HG02852 (cell line): ENCODE measurements around the gene ARHGAP25.

Source experiments
- ATAC-seq: cut with Tn5 transposase; IDR thresholded peaks from one replicate; pipeline ENCODE4 v1.9.1; 2021; ENCODE audit warnings: mild to moderate bottlenecking, moderate library complexity; ENCODE audit not compliant: unreplicated experiment

ARHGAP25 gene

DNA sequence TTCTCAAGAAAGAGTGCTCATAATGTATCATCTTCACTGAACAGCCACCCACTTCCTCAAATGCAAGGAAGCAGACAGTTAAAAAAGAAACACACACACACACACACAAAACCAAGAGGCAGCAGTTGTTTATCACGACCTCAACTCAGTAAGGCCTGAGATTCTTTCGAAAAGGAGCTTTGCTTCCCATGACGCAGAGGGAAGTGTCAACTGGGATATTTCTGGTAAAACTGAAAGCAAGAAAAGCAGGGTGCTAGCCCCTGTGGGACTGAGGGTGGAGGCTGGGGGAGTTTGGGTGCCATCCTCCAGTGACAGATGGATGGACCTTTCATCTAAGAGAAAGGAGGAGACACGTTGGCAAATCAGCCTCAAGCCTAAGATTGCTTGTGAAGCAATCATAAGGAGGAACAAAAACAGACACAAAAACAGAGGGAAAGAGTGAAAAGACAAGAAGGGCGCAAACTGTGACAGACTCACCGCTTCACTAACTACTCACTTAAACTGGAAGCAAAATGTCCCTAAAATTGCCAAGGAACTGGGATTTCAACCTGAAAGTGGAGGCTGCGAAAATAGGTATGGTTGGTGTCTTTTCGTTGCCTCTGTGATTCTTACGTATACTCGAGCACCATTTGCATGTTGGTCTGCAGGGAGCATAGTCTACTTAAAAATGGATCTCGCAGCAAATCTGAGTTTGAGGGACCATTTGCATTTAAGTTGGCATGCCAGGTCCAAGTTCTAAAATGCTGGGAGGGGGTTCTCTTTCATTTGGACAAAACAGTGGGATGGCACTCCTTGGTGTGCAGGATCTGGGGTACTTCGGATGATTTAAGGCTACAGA is at the start of gene ARHGAP25:
Gene ARHGAP25, plus strand, starts transcription at position 124 of the 838 bp plus-strand sequence. Its CDS starts 389 bp downstream, at position 513.
- peak; percentile 61 for ATAC-seq

DNA sequence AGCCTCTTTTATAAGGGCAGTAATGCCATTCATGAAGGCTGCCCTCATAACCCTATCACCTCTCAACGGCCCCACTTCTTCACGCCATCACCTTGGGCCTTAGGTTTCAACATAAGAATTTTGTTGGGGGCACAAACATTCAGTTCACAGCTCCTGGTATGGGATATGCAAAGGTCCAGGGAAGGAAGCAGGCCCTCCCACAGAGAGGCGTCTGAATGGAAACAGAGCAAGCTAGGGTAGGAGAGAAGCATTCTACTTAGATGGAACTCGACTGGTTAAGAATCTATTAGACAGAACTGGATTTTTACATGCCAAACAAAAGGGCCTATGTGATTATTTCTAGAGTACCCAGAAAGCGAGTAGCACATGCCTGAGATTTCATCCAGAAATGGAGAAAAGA is 48.4 kb upstream of the ARHGAP25 start:
- no peak for ATAC-seq

DNA sequence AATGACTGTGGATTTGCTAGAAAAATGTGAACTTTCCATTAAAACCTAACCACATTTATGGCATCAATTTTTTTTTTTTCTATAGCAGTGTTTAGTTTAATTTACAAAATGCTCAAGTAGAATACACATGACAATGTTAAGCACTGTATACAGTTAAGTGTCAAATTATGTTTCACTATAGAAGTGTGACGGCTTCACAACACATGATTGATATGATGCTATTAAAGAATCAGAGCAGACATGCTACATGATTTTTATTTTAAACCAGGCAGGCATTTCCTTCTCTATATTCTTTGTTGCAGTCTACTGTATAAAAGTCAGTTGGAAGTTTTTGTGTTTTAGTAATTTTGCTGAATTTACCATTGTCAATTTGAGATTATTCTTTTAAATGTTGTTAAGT is 47.6 kb upstream of the ARHGAP25 start:
- ATAC-seq: no peak

DNA sequence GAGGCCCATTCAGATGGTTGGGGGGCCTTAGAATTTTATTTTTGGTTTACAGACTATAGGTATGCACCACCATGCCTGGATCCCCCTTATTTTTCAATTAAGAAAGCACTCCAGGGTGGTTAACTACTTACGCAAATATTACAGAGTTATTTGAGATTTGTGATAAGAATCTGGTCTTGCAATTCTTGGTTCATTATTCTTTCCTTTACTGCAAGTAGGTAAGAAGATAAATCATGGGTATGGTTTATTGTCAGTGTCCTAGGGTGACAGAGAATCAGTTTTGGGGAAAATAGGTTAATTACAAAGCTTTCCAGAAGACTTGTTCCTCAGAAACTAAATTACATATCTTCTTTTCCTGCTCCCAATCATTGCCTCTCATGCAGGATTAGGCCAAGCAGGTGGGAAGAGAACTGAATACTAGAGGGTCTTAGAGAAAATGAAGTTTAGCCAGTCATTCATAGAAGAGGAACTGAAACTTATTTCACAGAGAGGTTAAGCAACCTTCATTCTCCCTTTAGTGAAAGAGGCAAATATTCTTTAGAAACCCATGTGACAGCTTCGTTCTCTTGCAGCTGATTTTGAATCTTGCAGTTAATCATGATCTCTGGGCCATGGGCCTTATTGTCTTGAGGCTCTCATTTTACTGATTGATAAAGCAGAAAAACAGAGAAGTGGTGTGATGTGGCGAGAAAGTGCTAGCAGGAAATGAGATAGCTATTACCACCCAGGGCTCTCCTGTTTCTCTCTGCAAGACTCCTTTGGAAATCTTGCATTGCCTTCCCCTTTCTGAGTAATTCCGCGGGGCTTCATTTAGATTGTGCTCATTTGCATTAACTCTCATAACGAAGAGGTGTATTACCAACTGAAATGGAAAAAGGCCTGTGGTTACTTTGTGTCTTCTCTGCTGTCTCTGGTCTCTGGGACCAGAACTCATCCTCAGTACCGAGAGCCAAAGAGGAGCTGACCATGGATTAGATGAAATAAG is 44.8 kb upstream of the ARHGAP25 start:
- ATAC-seq: peak; percentile 91

- ATAC-seq: no peak
These were observed 43.8 kb upstream of the ARHGAP25 start for GRCh38 chr2:68690851-68691250.

DNA sequence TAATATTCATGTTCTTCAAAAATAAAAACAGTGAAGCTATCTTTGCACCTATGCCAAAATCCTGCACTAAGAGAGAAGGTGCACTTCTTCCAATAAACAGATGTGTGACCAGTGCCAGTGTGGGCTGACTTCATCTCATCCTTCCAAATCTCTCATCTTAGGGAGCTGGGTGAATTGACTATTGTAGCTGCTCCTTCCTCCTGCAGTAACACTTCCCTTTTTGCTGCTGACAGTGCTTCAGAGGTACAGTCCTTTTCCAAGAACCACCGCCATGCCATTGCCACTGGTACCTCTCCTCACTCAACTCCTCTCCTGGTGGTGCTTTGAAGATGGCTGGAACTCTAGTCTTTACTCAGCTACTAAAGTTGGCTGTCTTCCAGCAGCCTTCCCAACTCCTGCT is 42.1 kb upstream of the ARHGAP25 start:
- no peak for ATAC-seq

DNA sequence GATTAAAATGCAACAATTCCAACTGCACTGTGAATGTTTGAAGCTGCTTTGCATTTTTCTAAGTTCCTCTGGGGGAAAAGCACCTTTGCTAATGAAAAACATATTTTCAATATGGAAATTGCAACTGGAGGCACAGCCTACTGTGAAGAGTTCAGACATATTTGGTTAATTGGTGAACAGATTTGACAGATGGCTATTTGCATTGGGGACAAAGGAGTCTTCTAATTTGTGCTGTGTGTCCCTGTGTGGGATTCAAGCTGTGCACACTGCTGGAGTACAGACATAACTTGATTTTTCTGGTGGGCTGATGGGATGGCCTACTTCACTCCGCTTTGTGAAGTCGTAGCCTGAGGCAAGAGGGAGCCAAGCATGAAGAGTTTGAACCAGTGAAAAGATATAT is 40.7 kb upstream of the ARHGAP25 start:
- no peak for ATAC-seq

GRCh38 chr2:68695971-68696370 is 38.6 kb upstream of the ARHGAP25 start:
- ATAC-seq: no peak

DNA sequence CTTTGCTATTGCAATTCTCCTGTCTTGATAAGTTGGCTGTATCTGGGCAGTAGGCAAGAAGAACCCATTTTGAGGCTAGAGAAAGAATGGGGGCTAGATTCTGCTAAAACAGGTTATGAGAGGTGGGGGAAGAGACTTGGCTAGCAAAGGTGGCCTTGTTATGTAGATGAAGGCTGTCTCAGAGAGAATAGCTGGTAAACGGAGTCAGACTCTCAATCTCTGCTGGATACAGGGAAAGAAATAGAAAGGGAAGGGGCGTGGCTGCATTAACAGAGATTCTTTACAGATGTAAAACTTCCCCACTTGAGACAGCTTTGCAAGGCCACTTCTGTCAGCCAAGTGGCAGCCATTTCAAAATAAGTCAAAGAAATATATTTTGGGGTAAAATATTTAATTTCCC is 38.1 kb upstream of the ARHGAP25 start:
- ATAC-seq: no peak

GRCh38 chr2:68698567-68699377 is 35.8 kb upstream of the ARHGAP25 start:
- no peak for ATAC-seq

- no peak for ATAC-seq
These were observed 34.1 kb upstream of the ARHGAP25 start for GRCh38 chr2:68700560-68700959.

DNA sequence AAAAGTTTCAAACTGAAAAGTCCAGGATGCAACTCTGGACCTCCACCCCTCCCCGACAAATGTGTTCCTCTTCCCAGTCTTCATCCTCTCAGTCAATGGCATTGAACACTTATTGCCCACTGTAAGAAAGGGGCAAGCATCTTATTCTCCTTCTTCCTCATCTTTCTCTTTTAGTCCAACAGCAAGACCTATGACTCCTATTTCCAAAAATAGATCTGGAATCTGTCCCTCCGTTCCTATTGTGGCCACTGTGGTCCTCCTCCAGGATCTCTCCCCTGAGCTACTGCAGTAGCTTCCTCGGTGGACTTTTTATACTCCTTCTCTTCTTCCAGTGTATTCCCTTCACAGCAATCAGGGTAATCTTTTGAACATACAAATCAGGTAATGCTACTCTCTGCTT is 28.0 kb upstream of the ARHGAP25 start:
- no peak for ATAC-seq

DNA sequence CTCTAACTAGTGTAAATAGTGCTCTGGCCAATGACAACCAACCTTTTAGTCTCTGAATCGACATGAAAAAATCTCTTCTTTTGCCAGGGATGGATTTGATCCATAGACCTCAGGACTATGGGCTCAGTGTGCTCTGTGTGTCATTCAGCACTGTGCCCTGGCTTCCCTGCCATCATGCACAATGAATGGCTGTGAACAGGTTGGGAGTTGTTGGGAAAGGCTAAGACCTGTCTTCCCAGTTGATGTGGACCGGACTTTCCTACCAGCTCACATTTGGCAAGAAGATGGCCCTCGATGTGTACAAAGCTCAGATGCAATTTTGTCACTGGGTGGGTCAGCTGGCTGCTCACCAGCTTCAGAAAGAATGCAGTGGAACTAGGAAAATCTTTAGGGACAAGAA is 26.0 kb upstream of the ARHGAP25 start:
- no peak for ATAC-seq

DNA sequence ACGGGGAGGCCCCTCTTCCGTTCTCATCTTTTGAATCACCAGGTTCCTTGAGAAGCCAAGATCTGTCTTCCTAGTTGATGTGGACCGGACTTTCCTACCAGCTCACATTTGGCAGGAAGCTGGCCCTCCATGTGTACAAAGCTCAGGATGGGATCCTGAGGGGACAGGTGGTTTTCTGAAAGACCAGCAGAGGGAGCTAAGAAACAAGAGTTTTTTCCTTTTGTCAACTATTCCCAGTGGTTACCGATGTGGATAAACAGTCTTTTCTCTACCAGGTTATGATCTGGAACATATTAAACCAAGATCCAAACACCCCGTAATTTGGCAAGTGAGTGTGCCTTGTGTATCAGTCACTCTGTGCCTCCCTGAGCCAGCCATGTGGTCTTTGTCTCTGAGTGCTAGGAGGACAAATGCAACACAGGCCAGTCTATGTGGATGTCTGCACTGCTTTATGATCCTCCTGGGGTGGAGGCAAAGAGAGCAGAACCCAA is 25.1 kb upstream of the ARHGAP25 start:
- no peak for ATAC-seq

DNA sequence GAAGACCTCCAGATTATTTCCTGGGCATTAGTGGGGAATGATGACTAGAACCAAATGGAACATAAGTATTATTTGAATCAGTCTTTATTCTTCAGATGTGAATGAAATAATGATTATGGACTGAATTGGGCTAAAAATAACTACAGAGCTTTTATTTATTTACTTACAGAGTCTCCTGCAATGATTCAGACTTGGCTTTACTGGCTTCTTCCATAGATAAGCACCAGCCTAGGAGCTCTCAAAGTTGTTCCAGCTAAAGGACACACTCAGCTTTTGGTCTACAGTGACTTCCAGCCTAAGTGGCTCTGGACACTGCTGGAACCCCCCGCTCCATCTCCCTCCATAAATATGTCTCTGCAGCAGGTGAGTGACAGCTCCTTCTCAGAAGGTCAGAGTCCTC is 24.3 kb upstream of the ARHGAP25 start:
- no peak for ATAC-seq

DNA sequence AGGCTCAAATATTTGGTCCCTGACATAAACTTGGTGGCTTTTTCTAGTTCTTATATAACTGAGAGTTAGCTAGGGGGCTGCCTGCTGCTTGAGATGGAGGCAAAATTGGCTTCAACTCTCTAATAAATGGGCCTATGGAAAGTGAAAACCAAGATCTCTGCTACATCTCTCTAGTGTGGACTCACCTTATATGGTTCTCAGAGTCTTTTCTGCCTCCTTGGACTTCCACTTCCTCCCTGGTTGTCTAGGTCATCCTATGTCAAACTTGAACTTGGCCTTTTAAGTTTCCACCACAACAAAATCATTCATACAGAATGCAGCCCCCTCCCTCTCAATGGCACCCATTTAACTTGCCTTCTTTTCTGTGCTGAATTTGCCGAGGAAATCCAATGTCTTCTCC is 23.9 kb upstream of the ARHGAP25 start:
- ATAC-seq: peak; percentile 41

DNA sequence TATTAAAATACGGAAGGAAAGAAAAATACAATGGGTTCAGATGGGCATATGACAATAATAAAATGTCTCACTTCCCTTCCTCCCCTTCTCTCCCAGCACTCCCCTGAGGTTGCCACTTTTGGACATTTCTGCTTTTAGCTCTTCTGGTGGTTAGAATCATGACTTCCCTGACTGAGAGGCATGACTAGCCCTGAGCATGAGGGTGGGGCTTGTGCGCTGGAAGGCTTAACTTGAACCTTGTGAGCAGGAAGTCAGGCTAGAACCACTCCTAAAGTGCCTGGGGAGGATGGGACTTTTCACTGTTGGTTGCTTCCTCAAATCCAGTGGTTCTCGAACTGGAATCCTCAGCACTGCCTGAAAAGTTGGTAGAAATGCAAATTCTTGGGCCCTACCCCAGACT is 19.7 kb upstream of the ARHGAP25 start:
- peak; percentile 71 for ATAC-seq

DNA sequence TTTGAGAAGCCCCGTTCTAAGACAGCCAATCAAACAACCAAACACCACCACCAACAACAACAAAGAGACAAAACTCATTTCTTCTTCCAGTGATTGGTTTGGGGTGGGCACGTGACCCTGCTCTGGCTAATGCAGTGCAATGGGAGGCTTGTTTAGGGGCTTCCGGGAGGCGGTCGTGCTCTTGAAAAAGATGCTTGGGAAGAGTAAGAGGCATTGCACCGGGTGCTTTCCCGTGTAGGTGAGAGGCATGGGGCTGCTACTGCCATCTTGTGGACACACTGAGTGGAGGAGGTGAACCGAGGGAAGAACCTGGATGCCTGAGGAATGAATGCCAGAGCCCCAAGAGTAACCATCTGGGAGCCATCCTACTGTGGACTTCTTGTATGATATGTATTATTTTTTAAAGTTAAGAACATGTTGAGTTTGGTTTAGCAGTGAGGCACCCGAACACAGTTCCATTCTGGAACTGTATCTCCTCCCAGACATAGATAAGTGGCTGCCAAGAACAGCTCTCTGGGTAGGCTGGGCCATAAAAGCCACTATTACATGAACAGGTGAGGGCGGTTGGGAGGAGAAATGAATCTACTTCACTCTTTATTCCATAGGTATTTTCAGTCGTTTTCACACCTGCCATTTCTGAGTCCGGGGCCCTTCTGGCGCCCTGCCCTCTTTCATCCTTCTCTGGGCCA is 19.1 kb upstream of the ARHGAP25 start:
- ATAC-seq: peak; percentile 40

DNA sequence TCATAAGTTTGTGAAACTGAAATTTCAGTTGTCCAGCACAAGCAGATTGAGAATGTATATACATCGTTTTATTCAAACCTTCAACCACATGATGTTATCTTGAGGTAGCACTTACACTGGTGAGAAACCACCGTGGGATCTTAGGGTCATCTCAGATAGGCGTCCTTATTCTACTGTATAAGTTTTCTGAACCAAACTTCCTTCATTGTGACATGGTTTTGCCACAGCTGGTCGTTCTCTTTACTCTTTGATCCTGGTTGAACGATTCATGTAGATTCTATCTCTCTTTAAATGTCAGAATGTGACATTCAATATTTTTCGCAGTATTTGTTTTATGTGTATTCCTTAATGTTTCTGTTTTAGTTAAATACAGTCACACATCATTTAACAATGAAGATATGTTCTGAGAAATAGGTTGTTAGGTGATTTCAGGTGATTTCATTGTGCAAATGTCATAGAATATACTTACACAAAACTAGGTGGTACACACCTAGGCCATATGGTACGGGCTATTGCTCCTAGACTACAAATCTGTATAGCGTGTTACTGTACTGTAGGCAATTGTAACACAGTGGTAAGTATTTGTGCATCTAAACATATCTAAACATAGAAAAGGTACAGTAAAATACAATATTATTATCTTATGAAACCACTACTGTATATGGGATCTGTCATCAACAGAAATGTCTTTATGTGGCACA is 17.9 kb upstream of the ARHGAP25 start:
- no peak for ATAC-seq

- peak; percentile 36 for ATAC-seq
These were observed 17.3 kb upstream of the ARHGAP25 start for GRCh38 chr2:68717305-68717661.
